ENCODE measurements around the gene CYFIP1.

DNA sequence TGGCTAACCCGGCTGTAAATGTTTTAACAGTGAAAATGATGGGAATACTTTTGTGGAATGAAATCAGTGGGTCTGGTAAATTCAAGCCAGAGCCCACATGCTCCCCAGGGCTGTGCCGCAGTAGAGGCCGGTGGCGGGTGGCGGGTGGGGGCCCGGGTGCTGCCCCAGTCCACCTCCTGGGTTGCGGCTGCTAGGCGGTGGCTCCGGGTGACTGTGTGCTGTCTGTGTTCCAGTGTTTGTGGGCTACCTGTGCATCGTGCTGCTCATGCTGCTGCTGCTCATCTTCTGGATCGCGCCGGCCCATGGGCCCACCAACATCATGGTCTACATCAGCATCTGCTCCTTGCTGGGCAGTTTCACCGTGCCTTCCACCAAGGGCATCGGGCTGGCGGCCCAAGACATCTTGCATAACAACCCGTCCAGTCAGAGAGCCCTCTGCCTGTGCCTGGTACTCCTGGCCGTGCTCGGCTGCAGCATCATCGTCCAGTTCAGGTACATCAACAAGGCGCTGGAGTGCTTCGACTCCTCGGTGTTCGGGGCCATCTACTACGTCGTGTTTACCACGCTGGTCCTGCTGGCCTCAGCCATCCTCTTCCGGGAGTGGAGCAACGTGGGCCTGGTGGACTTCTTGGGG lies 156.6 kb downstream of the CYFIP1 start:
- TF ChIP-seq POLR2A (IDR thresholded peaks at IDR 0.05; ENCODE audit: low read depth, low read length) (no peak), TAF1 (IDR thresholded peaks at IDR 0.05; ENCODE audit: borderline replicate concordance, low read depth, low read length) (no peak), POLR2AphosphoS5 (IDR thresholded peaks at IDR 0.05; ENCODE audit: low read depth, low read length) (no peak)
